GM19023 (cell line): ENCODE results near the gene SCAMP2.

ENCODE experiments used
- ATAC-seq: cut with Tn5 transposase; IDR thresholded peaks from one replicate; pipeline ENCODE4 v1.9.1; 2021; ENCODE audit warnings: mild to moderate bottlenecking, moderate library complexity; ENCODE audit not compliant: unreplicated experiment

The SCAMP2 gene

GRCh38 chr15:74823324-74823723, 49.8 kb downstream of the SCAMP2 start:
- ATAC-seq: no peak

GRCh38 chr15:74822233-74822632, 50.9 kb downstream of the SCAMP2 start:
- no peak for ATAC-seq

- no peak for ATAC-seq
Measured at GRCh38 chr15:74821790-74822158, 51.4 kb downstream of the SCAMP2 start.

GRCh38 chr15:74821091-74821789, 51.9 kb downstream of the SCAMP2 start:
- ATAC-seq: peak; percentile 69

DNA sequence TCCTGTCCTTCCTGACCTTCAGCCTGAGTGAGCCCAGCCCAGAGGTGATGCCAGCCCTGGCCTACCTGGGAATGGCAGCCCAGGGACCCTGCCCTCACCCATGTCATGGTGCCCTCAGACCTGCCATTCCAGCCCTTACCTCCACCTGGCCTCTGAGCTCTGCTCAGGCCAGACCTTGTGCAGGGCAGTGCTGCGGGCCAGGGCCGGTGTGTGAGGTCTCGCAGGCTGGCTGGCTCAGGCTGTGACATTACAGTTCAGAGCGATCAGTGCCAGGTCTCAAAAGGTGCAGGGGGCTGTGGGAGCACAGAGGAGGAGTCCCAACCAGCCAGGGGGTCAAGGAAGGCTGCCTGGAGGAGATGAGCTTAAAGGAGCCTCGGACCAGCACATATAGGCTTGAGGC, 53.1 kb downstream of the SCAMP2 start:
- no peak for ATAC-seq

GRCh38 chr15:74817370-74817737, 55.8 kb downstream of the SCAMP2 start:
- no peak for ATAC-seq

- ATAC-seq: no peak
Measured at GRCh38 chr15:74816624-74817369, 56.4 kb downstream of the SCAMP2 start.

- ATAC-seq: no peak
Measured at GRCh38 chr15:74815961-74816360, 57.2 kb downstream of the SCAMP2 start.

GRCh38 chr15:74815121-74815934, 57.8 kb downstream of the SCAMP2 start:
- ATAC-seq: no peak

DNA sequence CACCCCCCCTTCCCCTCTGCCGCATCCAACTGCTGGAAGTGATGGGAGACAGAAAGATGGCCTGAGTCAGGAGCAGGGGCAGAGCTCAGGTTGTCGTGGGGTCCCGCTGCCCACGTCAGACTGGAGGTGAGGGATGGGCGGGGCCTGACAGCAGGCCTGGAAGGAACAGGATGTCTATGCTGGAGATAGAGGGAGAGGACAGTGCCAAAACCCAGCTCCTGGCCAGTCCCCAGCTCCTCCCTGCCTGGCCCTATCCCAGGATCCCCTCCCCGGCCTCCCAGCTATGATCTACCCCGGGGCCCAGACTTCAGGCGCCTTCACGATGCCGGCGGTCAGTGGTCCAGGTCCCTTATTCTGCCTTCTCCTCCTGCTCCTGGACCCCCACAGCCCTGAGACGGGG, 60.6 kb downstream of the SCAMP2 start, which contains the start of gene LMAN1L:
LMAN1L (plus strand) TSS at position 303 of the 400 bp plus-strand sequence; CDS start at position 323, 20 bp downstream.
- ATAC-seq: no peak

DNA sequence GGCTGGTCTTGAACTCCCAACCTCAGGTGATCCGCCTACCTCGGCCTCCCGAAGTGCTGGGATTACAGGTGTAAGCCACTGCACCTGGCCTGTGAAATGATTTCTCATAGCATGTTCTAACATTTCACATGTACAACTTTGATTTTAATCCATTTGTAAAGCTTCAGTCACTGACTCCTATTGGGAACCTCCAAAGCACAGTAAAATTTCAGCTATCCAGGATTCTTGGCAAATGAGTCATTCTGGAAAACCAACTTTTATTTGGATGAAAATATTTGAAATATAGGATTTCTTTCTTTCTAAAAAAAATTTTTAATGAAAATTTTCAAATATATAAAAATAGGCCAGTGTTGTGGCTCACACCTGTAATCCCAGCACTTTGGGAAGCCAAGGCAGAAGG, 63.2 kb downstream of the SCAMP2 start:
- ATAC-seq: no peak

- ATAC-seq: no peak
Measured at GRCh38 chr15:74809242-74809641, 63.9 kb downstream of the SCAMP2 start.

- ATAC-seq: no peak
Measured at GRCh38 chr15:74808840-74809229, 64.3 kb downstream of the SCAMP2 start.

DNA sequence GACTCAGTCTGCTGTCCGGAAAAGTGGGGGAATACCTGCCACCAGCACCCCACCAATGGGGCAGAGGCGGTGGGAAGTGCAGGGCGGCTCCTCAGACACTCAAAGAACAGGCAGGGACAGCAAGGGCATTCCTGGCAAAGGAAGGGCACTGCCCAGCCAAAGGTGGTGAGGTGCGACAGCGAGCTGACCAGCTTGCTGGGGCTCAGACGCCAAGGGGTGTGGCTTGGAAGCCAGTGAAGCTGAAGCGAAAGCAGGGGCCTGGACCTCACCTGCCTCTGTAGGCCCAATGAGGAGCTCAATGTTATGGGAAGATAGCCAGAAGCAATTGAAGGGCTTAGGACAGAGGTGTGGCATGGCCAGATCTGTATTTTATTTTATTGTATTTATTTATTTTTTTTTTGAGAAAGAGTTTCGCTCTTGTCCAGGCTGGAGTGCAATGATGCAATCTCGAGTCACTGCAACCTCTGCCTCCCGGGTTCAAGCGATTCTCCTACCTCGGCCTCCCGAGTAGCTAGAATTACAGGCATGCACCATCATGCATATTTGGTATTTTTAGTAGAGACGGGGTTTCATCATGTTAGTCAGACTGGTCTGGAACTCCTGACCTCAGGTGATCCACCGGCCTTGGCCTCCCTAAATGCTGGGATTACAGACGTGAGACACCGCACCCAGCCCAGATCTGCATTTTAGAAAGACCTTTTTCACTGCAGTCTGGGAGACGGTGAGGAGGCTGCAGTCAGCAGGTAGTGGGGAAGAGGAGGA, 64.9 kb downstream of the SCAMP2 start:
- ATAC-seq: no peak

- no peak for ATAC-seq
Measured at GRCh38 chr15:74807282-74807681, 65.9 kb downstream of the SCAMP2 start.

DNA sequence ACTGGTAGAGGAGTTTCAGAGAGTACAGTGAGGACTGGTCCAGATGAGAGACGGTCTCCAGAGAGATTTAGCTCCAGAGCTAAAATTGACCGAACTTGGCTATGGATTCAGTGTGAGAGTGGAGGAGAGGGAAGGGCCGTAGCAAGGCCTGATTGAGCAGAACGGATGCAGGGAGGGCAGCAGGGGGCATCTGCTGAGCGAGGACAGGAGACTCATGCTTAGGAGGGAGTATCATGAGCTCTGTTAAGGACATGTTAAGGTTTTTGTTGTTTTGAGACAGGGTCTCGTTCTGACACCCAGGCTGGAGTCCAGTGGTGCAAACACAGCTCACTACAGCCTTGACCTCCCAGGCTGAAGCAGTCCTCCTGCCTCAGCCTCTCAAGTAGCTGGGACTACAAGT, 68.2 kb downstream of the SCAMP2 start:
- no peak for ATAC-seq

DNA sequence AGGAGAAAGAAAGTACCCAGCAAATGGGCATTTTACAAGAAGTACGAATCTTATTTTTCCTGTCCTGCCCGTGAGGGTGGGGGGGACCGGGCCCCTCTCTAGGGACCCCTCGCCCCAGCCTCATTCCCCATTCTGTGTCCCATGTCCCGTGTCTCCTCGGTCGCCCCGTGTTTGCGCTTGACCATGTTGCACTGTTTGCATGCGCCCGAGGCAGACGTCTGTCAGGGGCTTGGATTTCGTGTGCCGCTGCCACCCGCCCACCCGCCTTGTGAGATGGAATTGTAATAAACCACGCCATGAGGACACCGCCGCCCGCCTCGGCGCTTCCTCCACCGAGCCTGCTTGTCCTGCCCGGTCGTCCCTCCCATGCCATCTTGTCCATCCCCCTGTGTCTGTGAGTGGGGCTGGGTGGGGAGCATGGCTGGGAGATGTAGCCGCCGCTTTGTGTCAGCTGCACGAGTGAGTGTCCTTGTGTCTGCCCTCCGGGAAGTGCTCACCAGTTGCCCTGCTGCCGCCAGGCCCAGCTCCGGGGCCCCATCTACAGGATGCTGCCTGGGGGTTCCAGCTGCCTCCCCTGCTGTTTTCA, 70.2 kb downstream of the SCAMP2 start:
- ATAC-seq: no peak

GRCh38 chr15:74802290-74802689, 70.9 kb downstream of the SCAMP2 start:
- ATAC-seq: no peak

GRCh38 chr15:74801311-74801997, 71.7 kb downstream of the SCAMP2 start:
- no peak for ATAC-seq

- no peak for ATAC-seq
Measured at GRCh38 chr15:74800559-74801094, 72.5 kb downstream of the SCAMP2 start.
